ENCODE measurements around the gene KRT33B. TPM values are rescaled to one million over a fixed set of nuclear protein-coding genes. Genes with fewer than 3 reads are reported as not detected.

The KRT33B gene
- total and polyA plus RNA-seq, 12 donors: not detected

- Histone ChIP-seq H3K27ac (no peak overlapping the region), H3K9me3 (replicated peaks in 1 of 3) (no peaks in the 10 kb centered on the region), H3K36me3 (replicated peaks in 1 of 2) (no peaks in the 10 kb centered on the region), H3K4me1 (replicated peaks in 1 of 2) (no peaks in the 10 kb centered on the region), H3K27me3 (no peaks in the 10 kb centered on the region), H3K4me3 (no peak overlapping the region)
- WGBS, 4 donors: 44 to 64% (median 56%) methylated on average over 5 of the region's 5 CpGs
- no peak for DNase-seq
- TF ChIP-seq POLR2A (IDR thresholded peaks at IDR 0.05) (no peak), CTCF (IDR thresholded peaks at IDR 0.05) (no peak)
- intact Hi-C loops (cut with DNase I): loop anchor here in 1 of 2 donors (10.0 kb wide), 1 partner anchor 384 kb away; no protein-coding TSS in a partner anchor
Observed at GRCh38 chr17:41338961-41339485, 30.6 kb downstream of the KRT33B start.

DNA sequence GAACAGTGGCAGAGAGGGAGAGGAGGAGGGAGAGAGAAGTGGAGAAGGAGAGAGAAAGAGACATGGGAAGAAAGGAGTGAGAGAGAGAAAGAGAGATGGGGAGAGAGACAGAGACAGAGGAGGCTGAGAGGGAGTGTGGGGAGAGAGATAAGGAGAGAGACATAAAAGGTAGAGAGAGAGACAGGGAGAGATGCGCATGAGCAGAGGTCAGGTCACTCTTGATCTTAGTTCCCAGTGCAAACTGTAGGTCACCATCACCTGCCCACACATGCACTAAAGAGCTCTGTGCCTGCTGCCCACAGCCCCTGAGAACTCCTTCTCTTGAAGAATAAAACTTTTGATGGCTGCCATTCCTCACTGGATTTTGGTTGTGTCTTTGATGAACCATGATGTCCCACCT, 33.9 kb downstream of the KRT33B start:
- no peaks in the 10 kb centered on the region for H3K9me3 ChIP-seq (replicated peaks in 1 of 3)
- DNase-seq: no peak
- TF ChIP-seq POLR2A (IDR thresholded peaks at IDR 0.05): no peak
- TF ChIP-seq CTCF (IDR thresholded peaks at IDR 0.05): no peak
- intact Hi-C loops (cut with DNase I): loop anchor here in 1 of 2 donors (10.0 kb wide), 1 partner anchor 381 kb away; no protein-coding TSS in a partner anchor
- no peaks in the 10 kb centered on the region for H3K27me3 ChIP-seq
- H3K4me1 ChIP-seq (replicated peaks in 1 of 2): no peaks in the 10 kb centered on the region
- no peaks in the 10 kb centered on the region for H3K36me3 ChIP-seq (replicated peaks in 1 of 2)
- H3K27ac ChIP-seq: no peak overlapping the region
- 91 to 95% (median 94%) methylated on average over 1 of the region's 1 CpG for WGBS, 4 donors
- no peak overlapping the region for H3K4me3 ChIP-seq

DNA sequence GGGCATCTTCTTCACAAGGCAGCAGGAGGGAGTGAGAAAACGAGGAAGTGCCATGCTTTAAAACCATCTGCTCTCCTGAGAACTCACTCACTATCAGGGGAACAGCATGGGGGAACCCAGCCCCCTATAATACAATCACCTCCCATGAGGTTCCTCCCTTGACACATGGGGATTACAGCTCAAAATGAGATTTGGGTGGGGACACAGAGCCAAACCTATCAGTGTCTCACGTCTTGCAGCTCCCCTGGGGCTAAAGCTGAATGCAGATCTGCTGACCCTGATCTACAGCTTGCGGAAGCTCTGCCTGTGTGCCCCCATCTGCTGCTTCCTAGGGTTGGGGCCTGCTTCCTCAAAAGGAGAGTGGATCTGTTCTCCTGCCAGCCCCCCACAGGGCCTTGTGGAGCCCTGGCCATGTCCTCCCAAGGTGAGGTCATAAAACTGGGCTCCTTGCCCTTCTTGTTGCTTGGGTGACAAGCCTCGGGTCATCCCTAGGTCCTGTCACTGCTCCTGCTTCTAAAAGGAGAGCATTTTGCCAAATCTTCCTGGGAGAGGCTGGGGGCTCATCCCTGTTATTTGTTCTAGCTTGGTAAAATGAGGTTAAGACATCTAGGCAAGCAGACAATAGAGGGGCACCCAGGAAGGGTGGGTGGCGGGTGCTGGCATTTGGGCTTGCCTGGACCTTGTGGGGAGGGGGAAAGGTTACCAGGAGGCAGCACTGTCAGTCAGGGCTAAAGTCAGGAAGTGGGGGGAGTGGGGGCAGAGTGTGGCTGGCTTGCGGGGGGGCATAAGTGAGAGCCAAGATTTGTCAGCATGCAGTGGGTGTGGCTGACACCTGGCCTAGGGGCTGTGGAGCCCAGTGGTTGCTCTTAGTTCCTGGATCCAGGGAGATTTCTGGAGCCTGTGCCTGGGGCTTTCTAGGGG, 35.0 kb downstream of the KRT33B start:
- intact Hi-C loops (cut with DNase I): loop anchor here in 1 of 2 donors (10.0 kb wide), 1 partner anchor 380 kb away; no protein-coding TSS in a partner anchor
- no peaks in the 10 kb centered on the region for H3K9me3 ChIP-seq (replicated peaks in 1 of 3)
- no peaks in the 10 kb centered on the region for H3K36me3 ChIP-seq (replicated peaks in 1 of 2)
- DNase-seq: no peak
- TF ChIP-seq POLR2A (IDR thresholded peaks at IDR 0.05): no peak
- TF ChIP-seq CTCF (IDR thresholded peaks at IDR 0.05): no peak
- H3K4me1 ChIP-seq (replicated peaks in 1 of 2): no peaks in the 10 kb centered on the region
- H3K27me3 ChIP-seq: no peaks in the 10 kb centered on the region
- H3K27ac ChIP-seq: no peak overlapping the region
- no peak overlapping the region for H3K4me3 ChIP-seq
- 70 to 80% (median 74%) methylated on average over 5 to 6 of the region's 6 CpGs for WGBS, 4 donors

- Histone ChIP-seq H3K27ac (no peak overlapping the region), H3K4me1 (replicated peaks in 1 of 2) (no peaks in the 10 kb centered on the region), H3K27me3 (no peaks in the 10 kb centered on the region), H3K9me3 (replicated peaks in 1 of 3) (no peaks in the 10 kb centered on the region), H3K36me3 (replicated peaks in 1 of 2) (no peaks in the 10 kb centered on the region), H3K4me3 (no peak overlapping the region)
- DNase-seq: no peak
- WGBS, 4 donors: 90 to 100% (median 96%) methylated on average over 2 to 3 of the region's 3 CpGs
- no peak for TF ChIP-seq CTCF (IDR thresholded peaks at IDR 0.05)
- no peak for TF ChIP-seq POLR2A (IDR thresholded peaks at IDR 0.05)
- intact Hi-C loops (cut with DNase I): loop anchor here in 1 of 2 donors (10.0 kb wide), 1 partner anchor 379 kb away; no protein-coding TSS in a partner anchor
Observed at GRCh38 chr17:41333836-41334235, 35.8 kb downstream of the KRT33B start.

Measured in adrenal gland (tissue), 12 donors.